NCI-H774 (cell line): ENCODE data around the gene ROBO1.

Source experiments
- DNase-seq: peaks from one replicate; lab custom pipeline; 2025; lab: John Stamatoyannopoulos, UW

ROBO1 gene

GRCh38 chr3:79461129-79461792 lies 306.5 kb downstream of the ROBO1 start:
- no peak for DNase-seq

DNA sequence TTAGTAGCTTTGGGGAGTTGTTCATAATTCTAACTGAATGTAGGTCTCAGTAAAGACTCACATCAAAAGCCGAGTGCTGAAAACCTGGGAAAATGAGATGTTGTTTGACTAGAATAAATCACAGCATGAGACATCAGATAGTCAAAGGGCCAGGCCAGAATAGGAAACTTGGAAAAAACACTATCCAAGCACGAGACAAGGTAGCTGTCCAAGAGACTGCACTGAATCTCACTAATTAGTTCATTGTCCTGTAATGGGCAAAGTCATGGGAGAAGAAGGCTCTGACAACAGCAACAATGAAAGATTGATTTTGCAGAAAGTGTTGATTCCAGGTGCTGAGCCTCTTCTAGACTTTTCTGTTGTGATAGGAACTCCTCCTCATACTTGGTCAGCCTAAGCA lies 314.2 kb downstream of the ROBO1 start:
- DNase-seq = no peak

DNA sequence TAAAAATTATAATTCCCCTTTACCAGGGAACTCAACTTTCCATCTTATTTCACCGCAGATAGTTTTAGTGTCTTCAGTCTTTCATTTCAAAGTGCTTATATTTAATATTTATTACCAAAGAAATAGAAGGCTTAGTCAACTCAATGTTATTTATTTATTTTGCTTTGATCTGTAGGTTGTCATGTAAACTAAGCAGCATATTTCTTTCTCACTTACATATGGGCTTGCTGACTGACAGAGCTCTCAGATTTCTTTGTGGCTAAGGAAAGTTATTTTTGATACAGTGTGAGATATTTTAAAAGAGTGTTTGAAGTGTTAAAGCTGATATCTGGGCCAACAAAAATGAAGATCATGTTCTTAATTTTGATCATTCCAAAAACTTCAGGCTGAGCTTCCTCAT lies 331.4 kb downstream of the ROBO1 start:
- no peak for DNase-seq

DNA sequence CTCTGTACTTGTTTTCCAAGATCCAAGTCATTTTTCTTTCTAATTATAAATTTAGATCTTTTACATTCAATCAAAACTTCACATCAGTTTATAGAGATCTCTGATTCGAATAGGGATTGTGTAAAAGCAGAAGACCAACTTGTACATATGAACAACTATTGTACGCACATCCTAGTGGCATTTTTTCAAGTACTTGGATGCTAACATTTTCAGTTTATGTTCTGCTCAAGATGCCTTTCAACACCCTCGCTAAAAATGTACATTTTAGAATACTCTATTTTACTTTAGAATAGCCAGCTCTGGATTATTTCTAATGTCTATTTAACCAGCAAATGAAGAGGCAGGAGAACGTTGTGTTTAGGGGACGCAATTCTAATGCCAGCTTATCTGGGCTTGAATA lies 340.7 kb downstream of the ROBO1 start:
- no peak for DNase-seq

DNA sequence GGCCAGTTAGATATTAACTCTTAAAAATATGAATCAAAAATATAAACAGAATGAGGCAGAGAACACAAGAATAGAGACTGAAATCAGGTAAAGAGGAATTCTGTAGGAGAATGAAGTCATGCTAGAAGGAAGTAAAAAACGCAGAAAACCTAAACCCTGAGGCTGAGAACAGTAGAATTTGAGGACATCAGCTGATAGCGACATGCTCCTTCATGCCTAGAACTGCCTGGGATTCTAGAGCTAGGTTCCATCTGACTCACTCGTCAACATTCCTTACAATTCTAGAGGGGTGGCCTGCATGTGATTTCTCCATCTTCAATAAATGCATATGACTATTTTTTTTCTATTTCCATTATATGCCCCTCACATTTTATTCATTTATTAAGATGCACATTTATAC lies 343.0 kb downstream of the ROBO1 start:
- DNase-seq = no peak

GRCh38 chr3:79423417-79423816 lies 344.4 kb downstream of the ROBO1 start:
- no peak for DNase-seq

- no peak for DNase-seq
Observed at GRCh38 chr3:79421273-79421672, 346.5 kb downstream of the ROBO1 start.

GRCh38 chr3:79418855-79419621 lies 348.8 kb downstream of the ROBO1 start:
- DNase-seq = no peak

DNA sequence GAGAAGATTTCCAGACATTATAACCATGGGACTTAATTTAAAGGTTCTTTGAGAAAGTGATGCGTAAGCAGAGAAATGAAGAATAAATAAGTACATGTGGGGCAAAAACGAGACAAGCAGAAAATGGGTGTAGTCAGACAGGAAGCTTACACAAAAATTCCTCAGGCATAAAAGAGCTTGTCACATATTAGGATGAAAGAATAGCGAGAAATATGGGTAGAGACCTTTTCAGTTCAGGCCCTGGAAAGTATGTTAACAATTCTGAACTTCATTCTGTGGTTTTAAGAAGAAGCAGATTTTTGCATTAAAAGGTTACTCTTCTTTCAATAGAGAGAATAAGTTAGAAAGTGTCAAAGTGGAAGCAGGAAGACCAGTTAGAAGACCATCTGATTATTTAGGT lies 352.4 kb downstream of the ROBO1 start:
- no peak for DNase-seq

- DNase-seq = no peak
Observed at GRCh38 chr3:79414806-79415205, 353.0 kb downstream of the ROBO1 start.

GRCh38 chr3:79414035-79414434 lies 353.8 kb downstream of the ROBO1 start:
- DNase-seq = no peak

DNA sequence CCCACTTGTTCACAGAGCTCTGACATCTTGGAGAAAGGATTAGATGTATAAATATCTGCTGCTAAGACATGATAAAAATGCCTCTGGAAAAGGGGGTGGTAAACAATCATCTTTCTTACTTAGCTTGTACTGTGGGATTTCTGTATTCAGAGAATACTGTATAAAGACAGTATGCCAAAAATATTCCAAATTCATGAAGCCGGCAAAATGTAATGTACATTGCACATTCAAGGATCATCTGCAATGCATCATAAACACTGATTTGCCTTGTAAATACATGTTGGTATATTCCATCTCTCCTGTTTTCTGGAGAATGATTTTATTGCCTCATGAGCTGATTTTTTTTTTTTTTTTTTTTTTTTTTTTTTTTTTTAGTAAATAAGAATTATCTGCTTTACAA lies 355.3 kb downstream of the ROBO1 start:
- no peak for DNase-seq

GRCh38 chr3:79410617-79411016 lies 357.2 kb downstream of the ROBO1 start:
- DNase-seq = no peak

GRCh38 chr3:79410136-79410535 lies 357.7 kb downstream of the ROBO1 start:
- DNase-seq = no peak

GRCh38 chr3:79406175-79406574 lies 361.6 kb downstream of the ROBO1 start:
- no peak for DNase-seq

GRCh38 chr3:79405183-79405582 lies 362.6 kb downstream of the ROBO1 start:
- DNase-seq = no peak

- DNase-seq = no peak
Observed at GRCh38 chr3:79396595-79396994, 371.2 kb downstream of the ROBO1 start.

DNA sequence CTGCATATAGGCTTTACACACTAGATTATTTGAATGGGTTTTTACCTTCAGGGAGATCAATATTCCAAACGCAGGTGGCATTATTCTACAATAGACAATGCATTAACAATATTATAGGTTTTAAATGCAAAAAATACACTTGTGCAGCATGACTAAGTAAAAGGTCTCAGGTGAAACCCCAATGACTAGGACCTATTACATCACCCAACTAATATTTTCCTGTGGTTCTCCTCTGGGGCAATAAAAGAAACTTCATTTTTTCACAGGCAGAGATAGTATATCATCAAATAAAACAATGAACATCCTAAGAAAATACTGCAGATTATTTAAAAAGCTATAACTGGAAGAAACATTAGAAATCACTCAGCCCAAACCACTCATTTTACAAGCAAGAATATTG lies 375.3 kb downstream of the ROBO1 start:
- DNase-seq = no peak

DNA sequence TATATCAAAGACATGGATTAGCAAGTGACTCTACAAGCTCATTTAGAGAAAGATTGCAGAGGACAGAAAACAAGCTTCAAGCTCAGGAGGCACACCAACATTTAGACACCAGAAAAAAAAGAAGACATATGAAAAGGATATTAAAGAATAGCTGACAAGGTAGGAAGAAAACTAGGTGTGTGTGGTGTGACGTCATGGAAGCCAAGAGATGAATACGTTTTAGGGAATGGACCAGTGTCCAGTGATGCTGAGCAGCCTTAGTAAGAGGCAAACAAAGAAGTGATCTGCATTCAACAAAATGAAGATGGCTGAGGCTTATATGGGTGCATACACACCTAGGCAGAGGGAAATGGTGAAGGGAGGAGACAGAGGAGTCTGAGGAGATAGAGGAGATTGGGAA lies 377.4 kb downstream of the ROBO1 start:
- no peak for DNase-seq

DNA sequence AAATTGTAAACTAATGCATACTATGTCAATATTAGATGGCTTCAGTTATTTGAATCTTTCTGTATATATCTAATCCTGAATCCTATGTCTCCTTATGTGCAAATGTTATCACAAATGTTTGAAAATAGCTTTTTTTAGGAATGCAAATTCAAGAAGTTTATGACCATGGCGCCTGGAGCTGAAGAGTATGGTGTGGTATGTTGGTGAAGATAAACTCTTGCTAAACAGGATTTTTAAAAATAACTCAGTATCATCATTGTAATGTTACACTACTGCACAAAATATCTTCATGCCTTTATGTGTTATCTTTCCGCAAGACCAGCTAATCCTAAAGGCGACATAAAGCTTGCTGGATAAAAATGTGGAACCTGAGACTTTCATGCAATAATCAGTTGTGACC lies 382.6 kb downstream of the ROBO1 start:
- no peak for DNase-seq

- no peak for DNase-seq
Observed at GRCh38 chr3:79383402-79384012, 384.3 kb downstream of the ROBO1 start.

GRCh38 chr3:79380581-79380980 lies 387.2 kb downstream of the ROBO1 start:
- DNase-seq = no peak

DNA sequence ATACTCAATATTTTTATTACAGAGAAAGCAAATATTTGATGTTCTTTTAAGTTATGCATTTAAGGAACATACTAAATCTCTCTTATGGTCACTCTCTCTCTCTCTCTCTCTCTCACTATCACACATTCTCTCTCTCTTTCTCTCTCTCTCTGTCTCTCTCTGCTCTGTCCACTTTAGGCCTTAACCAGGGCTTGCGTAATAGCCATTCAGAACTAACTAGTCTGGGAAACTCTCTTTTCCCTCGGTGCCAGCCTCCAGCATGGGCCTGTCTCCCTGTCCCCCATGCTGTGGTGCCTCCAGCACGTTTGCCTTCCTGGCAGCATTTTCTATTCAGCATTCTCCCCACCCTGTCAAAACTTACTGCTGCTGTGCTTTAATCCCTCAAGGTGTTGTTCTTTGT lies 389.7 kb downstream of the ROBO1 start:
- DNase-seq = no peak
